Adrenal gland (tissue), 12 donors: ENCODE measurements around the gene CHST11. TPM values are rescaled to one million over a fixed set of nuclear protein-coding genes. Genes with fewer than 3 reads are reported as not detected.
A peak's percentile ranks its signal among the peaks of the same experiment; 100 is the strongest.

Experiments
- DNase-seq, 7 donors: peaks; one replicate each; pipeline ENCODE4 v3.0.0-alpha.2; 2019 to 2020
- H3K27ac ChIP-seq, 5 donors: fragments of 200-600 bp; sonication (generic) in 4 of 5; 1 replicate in 3 of 5; 2 replicates in 2 of 5; pipeline versions ENCODE4 v1.5.1 to v1.8.0; 2016 to 2020; ENCODE audit warnings: mild to moderate bottlenecking in 1 of 5
- H3K27me3 ChIP-seq: fragments of 200-600 bp; 2 replicates; pipeline ENCODE4 v1.8.0; 2021
- H3K36me3 ChIP-seq, 2 donors: fragments of 200-600 bp; replicated peaks in 1 of 2; 1 replicate in 1 of 2; 2 replicates in 1 of 2; pipeline versions ENCODE4 v1.5.1 to v1.8.0; 2018 to 2022
- H3K4me1 ChIP-seq, 2 donors: fragments of 200-600 bp; replicated peaks in 1 of 2; 1 replicate in 1 of 2; 2 replicates in 1 of 2; pipeline versions ENCODE4 v1.5.1 to v1.8.0; 2018 to 2021
- H3K4me3 ChIP-seq, 4 donors: fragments of 200-600 bp; sonication (generic) in 3 of 4; one replicate each; pipeline ENCODE4 v1.5.1; 2016 to 2018
- H3K9me3 ChIP-seq, 3 donors: fragments of 200-600 bp; sonication (generic) in 1 of 3; replicated peaks in 1 of 3; 1 replicate in 2 of 3; 2 replicates in 1 of 3; pipeline versions ENCODE4 v1.5.1 to v1.8.0; 2016 to 2021
- POLR2A ChIP-seq, 2 donors: fragments of 450-650 bp; IDR thresholded peaks; one replicate each; pipeline ENCODE4 v1.6.1; 2017; ENCODE audit warnings: antibody characterized with exemption in 2 of 2, mild to moderate bottlenecking in 2 of 2, moderate library complexity in 1 of 2
- WGBS, 4 donors: extraction: QIAGEN DNeasy Blood & Tissue Kit in 2 of 4; methylation state at CpG; one replicate each; pipeline versions ENCODE4 v1.1.5 to v1.1.7; 2013 to 2017; 5-methylcytosine and 5-hydroxymethylcytosine counted together
- intact Hi-C, 2 donors: fragments of 100-400 bp; cut with DNase I; formaldehyde crosslinking; loops; one replicate each; pipeline versions ENCODE4 v1.14.1 to v1.15.0; 2022 to 2023
- polyA plus RNA-seq, 3 donors: library from polyadenylated mRNA; stranded (reverse); fragments of 200-250 nt in 2 of 3; fragments of 350-450 nt in 1 of 3; fragmentation: Illumina TruSeq in 1 of 3; extraction: RNeasy Lipid Tissue Mini Kit (QIAGEN cat#74804) in 1 of 3; gene quantifications; one replicate each; pipeline ENCODE4 v1.2.3, GENCODE V29; 2013 to 2014
- total RNA-seq, 9 donors: library from RNA; depleted of rRNA in 4 of 9; stranded (reverse); fragments of >200 nt in 4 of 9; fragments of 120-200 nt in 1 of 9; fragmentation: NEBNext Ultra II Directional in 1 of 9; extraction: Animal tissue kit (Norgen Biotek cat#: 25700) in 1 of 9; gene quantifications; one replicate each; pipeline versions ENCODE4 v1.1.0 to v1.2.4, GENCODE V29; 2013 to 2023
- TF ChIP-seq, protein P1 (sequence below), 6 experiments: fragments of 450-650 bp in 4 of 6; fragments of 200-600 bp in 2 of 6; sonication (generic) in 1 of 6; IDR thresholded peaks; 1 replicate in 5 of 6; 2 replicates in 1 of 6; pipeline versions ENCODE4 v1.5.1 to v1.8.0; 2016 to 2021; ENCODE audit warnings: antibody characterized with exemption in 6 of 6, mild to moderate bottlenecking in 2 of 6, moderate library complexity in 1 of 6
- donor health status: healthy with polysubstance abuse.
- donor health status: Bipolar disorder and iron deficiency.
- donor health status: DM: yes; HTN: yes; CAD: no.
- donor health status: DM: no; HTN: no; CAD: no.
- donor health status: DM: no; HTN: no; CAD: no.
- donor health status: DM: yes; HTN: yes; CAD: no.

The CHST11 gene
- total and polyA plus RNA-seq, 12 donors, result 6.2 to 95.1 (median 29.8) TPM

DNA sequence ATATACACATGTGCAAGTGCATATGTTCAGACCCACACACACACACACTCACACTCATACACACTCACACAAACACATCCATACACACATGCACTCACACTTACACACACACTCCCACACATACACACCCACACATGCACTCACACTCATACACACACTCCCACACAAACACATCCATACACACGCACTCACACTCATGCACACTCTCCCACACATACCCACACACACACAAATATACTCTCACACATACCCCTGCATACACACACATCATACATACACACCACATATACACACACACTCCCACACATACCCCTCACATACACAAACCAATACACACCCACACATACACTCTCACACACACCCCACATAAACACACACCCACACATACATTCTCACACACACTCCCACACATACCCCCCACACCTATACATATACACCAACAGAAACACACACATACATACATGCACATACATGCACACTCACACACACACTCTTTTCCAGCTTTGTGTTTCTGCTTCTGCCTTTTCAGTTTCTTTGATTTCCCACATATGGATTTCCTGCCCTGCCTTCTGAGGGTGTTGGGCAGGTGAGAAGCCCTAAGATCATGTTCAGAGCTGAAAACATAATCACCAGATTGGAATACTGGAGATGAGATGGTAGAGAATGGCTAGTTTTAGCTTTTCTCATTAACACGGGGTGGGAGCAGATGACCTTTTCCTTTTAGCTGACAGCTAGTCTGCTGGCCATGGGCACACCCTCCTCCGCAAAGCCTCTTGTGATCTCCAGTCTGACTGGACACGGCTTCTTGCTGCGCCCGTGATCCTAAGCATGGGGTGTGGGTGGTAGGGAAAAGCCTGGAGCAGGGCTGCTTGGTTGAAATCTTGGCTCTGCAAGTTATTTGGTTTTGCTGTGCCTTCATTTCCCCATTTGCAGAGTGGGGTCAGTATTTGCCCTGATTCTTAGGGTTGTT lies 214.0 kb downstream of the CHST11 start:
- peak overlapping the region in 2 of 5 donors; percentile 72 to 75 for H3K27ac ChIP-seq

DNA sequence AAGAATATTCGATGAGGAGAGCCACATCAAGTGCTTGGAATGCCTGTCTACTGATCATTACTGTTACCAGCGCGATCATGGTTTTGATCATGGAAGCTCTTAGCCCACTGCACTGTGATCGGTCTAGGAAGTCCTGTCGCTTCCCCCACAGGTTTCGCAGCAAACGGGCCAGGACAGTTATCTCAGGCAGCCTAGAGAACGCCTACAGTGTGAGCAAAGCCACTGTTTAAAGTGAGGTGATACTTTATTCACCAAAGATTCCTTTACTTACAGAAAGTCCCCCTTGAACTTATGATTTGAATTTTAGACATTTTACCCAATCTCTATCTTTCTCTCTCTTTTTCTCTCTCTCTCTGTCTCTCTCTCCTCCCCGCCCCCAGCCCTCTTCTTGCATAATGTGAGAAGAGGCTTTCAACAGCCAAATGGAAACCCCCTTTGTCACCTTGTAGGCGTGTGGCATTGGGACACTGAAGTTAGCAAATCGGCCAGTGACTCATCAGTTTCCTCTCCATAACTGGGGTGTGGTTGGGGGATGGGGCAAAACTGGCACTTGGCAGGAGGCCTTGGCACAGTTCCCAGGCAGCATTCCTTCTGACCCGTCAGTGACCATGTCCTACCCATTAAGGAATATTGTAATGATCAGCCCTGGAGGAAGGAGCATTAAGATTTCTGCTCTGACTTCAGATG lies 214.8 kb downstream of the CHST11 start:
- Histone ChIP-seq H3K27ac (peak overlapping the region; percentile 22 to 88 (median 64)), H3K9me3 (no peaks in the 10 kb centered on the region), H3K27me3 (no peaks in the 10 kb centered on the region), H3K4me3 (no peak overlapping the region), H3K36me3 (no peaks in the 10 kb centered on the region), H3K4me1 (peaks cover 22 to 75% of the 10 kb centered on the region in 2 donors)
- WGBS, 4 donors, result 51 to 61% (median 53%) methylated on average over 11 to 12 of the region's 12 CpGs
- intact Hi-C loops, result no loop called here
- peak; percentile 93 to 98 (median 97) for DNase-seq
- TF ChIP-seq POLR2A (IDR thresholded peaks at IDR 0.05), result peak in 1 of 2 donors; percentile 30
- TF ChIP-seq, protein P1, sequence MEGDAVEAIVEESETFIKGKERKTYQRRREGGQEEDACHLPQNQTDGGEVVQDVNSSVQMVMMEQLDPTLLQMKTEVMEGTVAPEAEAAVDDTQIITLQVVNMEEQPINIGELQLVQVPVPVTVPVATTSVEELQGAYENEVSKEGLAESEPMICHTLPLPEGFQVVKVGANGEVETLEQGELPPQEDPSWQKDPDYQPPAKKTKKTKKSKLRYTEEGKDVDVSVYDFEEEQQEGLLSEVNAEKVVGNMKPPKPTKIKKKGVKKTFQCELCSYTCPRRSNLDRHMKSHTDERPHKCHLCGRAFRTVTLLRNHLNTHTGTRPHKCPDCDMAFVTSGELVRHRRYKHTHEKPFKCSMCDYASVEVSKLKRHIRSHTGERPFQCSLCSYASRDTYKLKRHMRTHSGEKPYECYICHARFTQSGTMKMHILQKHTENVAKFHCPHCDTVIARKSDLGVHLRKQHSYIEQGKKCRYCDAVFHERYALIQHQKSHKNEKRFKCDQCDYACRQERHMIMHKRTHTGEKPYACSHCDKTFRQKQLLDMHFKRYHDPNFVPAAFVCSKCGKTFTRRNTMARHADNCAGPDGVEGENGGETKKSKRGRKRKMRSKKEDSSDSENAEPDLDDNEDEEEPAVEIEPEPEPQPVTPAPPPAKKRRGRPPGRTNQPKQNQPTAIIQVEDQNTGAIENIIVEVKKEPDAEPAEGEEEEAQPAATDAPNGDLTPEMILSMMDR (IDR thresholded peaks at IDR 0.05), result no peak

More for the DNA sequence above, 214.0 kb downstream of the CHST11 start:
- TF ChIP-seq, protein P1 (IDR thresholded peaks at IDR 0.05), result no peak
- no peak for TF ChIP-seq POLR2A (IDR thresholded peaks at IDR 0.05)
- intact Hi-C loops, result no loop called here
- H3K9me3 ChIP-seq, result no peaks in the 10 kb centered on the region
- no peaks in the 10 kb centered on the region for H3K36me3 ChIP-seq
- no peaks in the 10 kb centered on the region for H3K27me3 ChIP-seq
- 74 to 82% (median 76%) methylated on average over 6 of the region's 6 CpGs for WGBS, 4 donors
- peak in 2 of 7 donors; percentile 27 to 38 for DNase-seq
- peaks cover 26 to 76% of the 10 kb centered on the region in 2 donors for H3K4me1 ChIP-seq
- H3K4me3 ChIP-seq, result no peak overlapping the region

DNA sequence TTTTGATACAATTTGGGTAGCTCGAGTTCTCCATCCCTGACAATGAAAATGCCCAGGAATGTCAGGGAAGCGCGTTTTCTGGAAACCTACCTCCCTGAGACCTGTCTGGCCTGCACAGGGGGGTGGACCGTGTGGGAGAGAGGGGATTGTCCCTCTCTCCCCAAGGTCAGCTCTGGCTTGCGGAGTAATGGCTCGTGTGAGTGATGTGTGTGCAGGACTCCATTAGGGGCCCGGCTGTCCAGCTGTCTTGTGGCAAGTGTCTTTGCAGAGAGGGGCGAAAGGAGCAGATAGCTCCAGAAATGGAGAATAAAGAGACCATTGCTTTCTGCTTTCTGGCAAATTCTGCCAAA lies 215.3 kb downstream of the CHST11 start:
- intact Hi-C loops, result no loop called here
- Histone ChIP-seq H3K27ac (peak overlapping the region; percentile 22 to 88 (median 64)), H3K27me3 (no peaks in the 10 kb centered on the region), H3K4me1 (peaks cover 19 to 70% of the 10 kb centered on the region in 2 donors), H3K9me3 (no peaks in the 10 kb centered on the region), H3K36me3 (no peaks in the 10 kb centered on the region), H3K4me3 (no peak overlapping the region)
- 51 to 78% (median 64%) methylated on average over 8 of the region's 8 CpGs for WGBS, 4 donors
- TF ChIP-seq, protein P1 (IDR thresholded peaks at IDR 0.05), result no peak
- TF ChIP-seq POLR2A (IDR thresholded peaks at IDR 0.05), result no peak
- peak in 1 of 7 donors; percentile 30 for DNase-seq
